Stimulated activated CD4-positive, alpha-beta T cell treated with anti-CD3 and anti-CD28 coated beads, Interleukin-12 subunit alpha, Interleukin-12 subunit beta, amount 100 ng/mL, for 24 hours (primary cell): ENCODE results near the gene PRODH2.

Experiments
- DNase-seq, 2 experiments: peaks; one replicate each; pipeline ENCODE4 v3.0.0-alpha.2; 2020; ENCODE audit warnings: low read depth in 2 of 2

PRODH2 gene, protein sequence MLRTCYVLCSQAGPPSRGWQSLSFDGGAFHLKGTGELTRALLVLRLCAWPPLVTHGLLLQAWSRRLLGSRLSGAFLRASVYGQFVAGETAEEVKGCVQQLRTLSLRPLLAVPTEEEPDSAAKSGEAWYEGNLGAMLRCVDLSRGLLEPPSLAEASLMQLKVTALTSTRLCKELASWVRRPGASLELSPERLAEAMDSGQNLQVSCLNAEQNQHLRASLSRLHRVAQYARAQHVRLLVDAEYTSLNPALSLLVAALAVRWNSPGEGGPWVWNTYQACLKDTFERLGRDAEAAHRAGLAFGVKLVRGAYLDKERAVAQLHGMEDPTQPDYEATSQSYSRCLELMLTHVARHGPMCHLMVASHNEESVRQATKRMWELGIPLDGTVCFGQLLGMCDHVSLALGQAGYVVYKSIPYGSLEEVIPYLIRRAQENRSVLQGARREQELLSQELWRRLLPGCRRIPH

DNA sequence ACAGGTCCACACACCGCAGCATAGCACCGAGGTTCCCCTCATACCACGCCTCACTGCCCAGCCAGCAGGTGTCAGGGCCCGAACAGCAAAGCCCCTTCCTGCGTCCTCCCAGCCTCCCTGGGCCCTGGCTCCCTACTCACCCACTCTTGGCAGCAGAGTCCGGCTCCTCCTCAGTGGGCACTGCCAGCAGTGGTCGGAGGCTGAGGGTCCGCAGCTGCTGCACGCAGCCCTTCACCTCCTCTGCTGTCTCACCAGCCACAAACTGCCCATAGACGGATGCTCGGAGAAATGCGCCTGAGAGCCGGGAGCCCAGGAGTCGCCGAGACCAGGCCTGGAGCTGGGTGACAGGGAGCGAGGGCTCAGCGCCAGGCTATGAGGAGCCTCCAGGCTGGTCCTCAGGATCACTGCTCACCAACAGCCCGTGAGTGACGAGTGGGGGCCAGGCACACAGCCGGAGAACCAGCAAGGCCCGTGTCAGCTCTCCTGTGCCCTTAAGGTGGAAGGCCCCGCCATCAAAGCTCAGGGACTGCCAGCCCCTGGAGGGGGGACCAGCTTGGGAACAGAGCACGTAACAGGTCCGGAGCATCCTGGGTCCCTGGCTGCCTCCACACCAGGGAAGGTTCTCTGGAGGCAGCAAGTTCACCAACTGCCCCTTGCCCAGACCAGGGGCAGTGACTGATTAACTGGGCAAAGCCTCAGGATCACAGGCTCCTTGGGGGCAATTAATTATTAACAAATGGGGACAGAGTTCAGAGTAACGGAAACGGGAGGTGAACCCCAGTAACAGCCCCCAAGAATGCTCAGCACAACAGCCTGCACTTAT lies at the start of gene PRODH2:
PRODH2 (minus strand) TSS at position 626 of the 823 bp plus-strand sequence; CDS start at position 586, 40 bp downstream.
- DNase-seq = no peak

DNA sequence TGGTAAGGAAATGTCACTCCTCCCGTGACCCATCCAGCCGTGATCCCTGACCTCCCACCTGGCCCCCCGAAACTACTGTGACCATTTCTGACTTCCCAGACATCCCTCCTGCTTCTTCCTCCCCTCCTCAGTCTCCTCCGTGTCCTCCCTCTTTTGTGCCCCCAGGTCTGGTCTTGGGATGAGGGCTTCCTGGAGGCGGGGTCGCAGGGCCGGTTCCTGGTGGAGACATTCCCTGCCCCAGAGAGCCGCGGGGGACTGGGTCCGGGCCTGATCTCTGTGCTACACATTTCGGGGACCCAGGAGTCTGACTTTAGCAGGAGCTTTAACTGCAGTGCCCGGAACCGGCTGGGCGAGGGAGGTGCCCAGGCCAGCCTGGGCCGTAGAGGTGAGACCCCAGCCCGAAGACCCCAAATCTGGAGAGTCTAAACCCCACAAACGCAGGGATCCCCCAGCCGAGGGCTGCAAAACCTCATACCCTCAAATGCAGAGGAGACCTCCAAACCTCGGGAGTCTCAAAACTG lies 49.1 kb upstream of the PRODH2 start:
- no peak for DNase-seq

DNA sequence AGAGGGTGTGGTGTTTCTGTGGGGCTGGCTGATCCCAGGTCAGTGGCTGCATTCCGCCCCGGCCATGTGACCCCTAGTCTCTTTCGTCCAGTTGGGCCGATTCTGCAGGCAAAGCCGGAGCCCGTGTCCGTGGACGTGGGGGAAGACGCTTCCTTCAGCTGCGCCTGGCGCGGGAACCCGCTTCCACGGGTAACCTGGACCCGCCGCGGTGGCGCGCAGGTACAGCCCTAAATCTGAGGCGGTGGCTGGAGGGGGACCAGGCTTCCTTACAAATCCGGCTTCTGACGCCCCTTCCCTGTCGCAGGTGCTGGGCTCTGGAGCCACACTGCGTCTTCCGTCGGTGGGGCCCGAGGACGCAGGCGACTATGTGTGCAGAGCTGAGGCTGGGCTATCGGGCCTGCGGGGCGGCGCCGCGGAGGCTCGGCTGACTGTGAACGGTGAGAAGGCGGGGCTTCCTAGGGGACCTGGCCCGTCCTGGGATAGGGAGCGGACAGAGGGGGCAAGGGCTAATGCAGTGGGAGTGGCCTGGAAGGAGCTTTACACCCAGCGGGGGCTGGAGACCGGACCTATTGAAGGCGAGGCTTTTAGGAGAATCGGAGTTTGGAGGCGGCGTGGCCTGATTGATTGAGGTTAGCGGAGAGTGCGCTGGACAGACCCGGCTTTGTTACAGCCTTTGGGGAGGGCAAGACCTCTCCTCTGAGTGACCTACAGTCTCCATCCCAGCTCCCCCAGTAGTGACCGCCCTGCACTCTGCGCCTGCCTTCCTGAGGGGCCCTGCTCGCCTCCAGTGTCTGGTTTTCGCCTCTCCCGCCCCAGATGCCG lies 48.4 kb upstream of the PRODH2 start:
- DNase-seq = no peak

DNA sequence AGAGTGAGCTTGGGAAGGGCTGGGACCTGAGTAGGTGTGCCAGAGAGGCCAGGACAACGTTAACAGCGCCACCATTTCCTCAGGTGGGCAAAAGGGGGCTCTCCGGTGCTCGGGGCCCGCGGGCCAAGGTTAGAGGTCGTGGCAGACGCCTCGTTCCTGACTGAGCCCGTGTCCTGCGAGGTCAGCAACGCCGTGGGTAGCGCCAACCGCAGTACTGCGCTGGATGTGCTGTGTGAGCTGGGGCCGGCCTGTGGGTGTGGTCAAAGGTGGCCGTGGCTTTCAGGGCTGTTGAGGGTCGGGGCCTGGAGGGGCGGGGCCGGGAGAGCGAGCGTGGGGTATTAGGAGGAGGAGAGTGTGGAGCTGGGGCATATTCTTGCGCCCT lies 47.8 kb upstream of the PRODH2 start:
- DNase-seq = no peak

DNA sequence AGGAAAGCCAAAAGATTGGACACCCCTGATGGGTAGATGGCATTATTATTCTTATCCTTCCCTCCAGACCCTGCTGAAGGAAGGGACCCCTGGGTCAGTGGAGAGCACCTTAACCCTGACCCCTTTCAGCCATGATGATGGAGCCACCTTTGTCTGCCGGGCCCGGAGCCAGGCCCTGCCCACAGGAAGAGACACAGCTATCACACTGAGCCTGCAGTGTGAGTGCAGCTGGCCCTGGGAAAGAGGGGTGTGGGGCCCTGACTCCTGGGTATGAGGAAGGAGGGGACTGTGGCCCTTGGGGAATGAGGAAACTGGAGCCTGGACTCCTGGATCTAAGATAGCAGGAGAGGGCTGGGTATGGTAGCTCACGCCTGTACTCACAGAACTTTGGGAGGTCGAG lies 46.8 kb upstream of the PRODH2 start:
- DNase-seq = no peak

DNA sequence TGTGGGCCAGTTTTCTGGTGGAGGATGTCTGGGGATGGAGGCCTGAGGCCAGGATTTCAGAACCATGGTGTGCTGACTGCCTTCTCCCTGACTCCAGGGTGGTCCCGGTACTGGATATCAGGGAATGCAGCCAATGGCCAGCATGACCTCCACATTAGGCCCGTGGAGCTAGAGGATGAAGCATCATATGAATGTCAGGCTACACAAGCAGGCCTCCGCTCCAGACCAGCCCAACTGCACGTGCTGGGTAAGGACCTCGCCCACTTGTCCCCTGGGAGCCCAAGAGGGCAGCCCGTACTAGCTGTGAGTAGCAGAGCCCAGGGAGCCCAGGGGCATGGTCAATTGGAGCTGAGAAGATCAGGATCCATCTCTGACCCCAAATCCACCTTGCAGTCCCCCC lies 45.7 kb upstream of the PRODH2 start:
- no peak for DNase-seq

DNA sequence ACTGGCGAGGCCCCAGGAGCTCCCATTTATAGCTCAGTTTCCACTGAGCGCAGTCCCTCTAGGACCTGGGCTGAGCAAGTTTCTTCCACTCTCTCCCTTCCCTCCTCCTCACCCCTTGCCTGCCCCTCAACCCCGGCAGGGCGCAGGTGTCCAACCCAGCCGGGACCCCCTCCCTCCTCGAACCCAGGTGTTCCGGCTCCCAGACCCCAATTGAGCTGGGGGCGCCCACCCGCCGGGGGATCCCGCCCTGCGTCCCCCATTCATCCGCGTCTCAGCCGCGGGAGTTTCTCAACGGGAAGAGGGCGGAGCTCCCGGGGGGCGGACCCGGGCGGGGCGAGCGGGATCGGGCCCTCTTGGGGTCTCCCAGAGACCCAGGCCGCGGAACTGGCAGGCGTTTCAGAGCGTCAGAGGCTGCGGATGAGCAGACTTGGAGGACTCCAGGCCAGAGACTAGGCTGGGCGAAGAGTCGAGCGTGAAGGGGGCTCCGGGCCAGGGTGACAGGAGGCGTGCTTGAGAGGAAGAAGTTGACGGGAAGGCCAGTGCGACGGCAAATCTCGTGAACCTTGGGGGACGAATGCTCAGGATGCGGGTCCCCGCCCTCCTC lies 44.0 kb upstream of the PRODH2 start, which contains the start of gene KIRREL2:
KIRREL2 (plus strand) TSS at position 366 of the 604 bp plus-strand sequence; CDS start at position 575, 209 bp downstream.
- DNase-seq = no peak

DNA sequence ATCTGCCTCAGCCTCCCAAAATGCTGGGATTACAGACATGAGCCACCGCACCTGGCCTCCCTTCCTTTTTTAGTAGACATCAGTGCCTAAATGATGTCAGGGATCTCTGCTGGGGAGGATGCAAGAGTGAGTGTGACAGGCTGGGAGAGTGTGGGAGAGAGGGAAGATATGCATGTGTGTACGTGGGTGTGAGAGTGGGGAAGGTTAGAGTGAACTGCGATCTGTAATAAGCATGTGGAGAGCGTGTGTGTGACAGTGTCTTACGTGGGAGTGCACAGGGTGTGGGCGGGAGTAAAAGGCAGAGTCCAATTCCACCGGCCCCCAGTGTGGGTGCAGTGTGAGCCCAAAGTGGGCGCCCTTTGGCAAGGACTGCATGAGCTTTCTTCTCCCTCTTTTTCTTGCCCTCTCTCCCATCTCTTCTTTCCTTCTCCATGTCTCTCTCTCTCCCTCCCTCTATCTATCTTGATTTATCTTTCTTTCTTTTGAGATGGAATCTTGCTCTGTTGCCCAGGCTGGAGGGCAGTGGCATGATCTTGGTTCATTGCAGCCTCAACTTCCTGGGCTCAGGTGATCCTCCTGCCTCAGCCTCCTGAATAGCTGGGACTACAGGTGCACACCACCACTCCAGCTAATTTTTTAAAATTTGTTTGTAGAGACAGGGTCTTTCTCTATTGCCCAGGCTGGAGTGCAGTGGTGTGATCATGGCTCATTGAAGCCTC lies 40.6 kb upstream of the PRODH2 start:
- no peak for DNase-seq

DNA sequence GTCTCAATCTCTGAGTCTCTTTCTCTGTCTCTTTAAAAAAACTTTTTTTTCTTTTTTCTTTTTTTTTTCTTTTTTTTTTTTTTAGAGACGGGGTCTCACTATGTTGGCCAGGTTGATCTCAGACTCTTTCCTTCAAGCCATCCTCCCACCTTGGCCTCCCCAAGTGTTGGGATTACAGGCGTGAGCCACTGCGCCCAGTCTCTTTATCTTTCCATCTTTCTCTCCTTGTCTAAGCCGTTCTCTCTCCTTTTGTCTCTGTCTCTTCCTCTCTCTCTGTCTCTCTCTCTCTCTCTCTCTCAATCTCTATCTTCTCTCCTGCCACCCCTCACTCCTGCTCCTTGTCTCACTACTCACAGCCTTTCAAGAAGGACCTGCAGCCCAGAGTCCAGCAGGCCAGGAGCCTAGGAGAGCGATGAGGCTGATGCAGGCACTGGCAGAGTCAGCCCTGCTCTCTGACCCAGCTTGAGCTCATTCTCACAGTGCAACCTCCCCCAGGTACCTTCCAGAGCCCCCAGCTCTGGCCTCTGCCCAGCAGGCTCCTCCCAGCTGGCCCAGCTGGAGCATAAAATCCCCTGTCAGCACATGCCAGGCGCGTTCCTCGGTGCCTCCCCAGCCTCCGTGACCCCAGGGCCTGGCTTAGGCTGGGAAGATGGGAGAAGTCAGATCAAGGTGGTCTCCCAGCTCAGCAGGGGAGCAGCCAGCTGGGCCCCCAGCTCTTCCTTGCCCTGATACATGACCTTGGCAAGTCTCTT lies 39.6 kb upstream of the PRODH2 start, which contains the start of gene NPHS1:
NPHS1 (minus strand) TSS at position 476 of the 752 bp plus-strand sequence. CDS start 667 bp downstream, outside the sequence.
- DNase-seq = no peak

DNA sequence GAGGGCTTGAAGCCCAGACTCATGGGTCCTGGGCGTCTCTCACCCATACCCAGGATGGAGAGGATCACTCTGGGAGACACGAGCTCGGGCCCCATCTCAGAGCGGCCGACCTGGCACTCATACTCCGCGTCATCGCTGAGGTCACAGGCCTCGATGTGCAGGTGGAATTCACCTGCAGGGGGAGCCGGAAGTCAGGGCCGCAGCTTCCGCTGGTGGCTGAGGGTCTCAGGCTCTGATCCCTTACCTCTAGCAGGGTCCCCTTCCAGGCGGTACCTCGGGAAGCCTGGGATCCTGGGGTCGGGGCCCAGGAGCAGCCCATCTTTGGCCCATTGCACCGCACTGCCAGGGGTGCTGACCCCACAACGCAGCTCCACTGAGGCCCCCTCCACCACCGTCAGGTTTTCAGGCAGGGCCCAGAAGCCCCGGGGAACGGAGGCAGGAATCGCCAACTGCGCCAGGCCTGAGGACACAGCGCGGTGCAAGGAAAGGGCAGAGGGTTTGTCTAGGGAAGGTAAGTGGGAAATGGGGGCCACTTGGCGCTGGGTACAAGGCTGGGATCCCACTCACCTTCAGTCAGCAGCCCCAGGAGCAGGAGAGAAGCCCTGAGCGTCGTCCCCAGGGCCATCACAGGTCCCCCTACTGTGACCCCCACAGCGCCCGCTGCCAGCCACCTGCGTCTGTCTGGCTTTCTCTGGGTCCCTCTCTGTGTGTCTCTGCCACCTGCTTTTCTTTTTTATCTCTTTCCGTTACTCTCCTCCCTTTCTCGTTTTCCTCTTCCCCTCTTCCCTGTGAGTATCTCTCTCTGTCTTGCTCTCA lies 38.8 kb upstream of the PRODH2 start:
- no peak for DNase-seq

DNA sequence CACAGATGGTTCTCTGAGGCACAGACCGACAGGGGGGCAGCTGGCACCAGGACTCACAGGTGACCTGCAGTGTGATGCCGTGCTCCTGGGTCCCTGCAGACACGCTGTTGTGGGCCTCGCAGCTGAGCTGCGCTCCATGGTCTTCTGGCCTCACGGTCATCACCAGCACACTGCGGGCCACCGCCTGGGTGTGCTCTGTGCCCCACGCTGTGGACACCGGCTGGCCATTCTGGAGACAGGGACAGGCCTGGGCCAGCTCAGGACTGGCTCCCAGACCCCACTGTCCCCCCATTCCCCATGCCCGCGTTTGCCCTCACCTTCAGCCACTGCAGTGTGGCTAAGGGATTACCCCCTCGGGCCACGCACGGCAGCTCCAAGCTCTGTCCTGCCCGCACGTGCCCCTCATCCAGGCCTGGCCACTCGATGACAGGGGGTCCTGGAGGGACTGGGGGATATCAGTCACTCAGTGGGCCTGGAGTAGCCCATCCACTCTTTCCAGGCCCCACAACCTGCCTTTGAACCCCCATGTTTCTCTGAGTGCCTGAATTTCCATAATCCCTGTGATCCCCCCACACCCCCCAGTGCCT lies 36.4 kb upstream of the PRODH2 start:
- no peak for DNase-seq

DNA sequence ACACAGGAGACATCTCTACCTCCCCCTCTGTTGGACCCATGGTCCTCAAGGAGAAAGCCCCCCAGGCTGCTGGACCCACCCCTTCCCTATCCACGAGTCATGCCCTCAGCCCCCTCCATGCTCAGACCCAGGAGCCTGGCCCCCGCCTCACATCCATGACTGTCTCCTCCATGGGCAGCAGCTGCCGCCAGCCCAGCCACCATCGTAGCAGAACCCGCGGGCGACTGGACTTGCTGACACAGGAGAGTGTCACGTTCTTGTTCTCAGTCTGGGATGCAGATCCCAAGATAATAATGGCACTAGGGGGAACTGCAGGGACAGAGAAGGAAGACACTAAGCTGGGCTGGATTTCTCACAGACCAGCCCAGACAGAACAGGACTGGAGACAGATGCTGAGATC lies 35.8 kb upstream of the PRODH2 start:
- DNase-seq = no peak

DNA sequence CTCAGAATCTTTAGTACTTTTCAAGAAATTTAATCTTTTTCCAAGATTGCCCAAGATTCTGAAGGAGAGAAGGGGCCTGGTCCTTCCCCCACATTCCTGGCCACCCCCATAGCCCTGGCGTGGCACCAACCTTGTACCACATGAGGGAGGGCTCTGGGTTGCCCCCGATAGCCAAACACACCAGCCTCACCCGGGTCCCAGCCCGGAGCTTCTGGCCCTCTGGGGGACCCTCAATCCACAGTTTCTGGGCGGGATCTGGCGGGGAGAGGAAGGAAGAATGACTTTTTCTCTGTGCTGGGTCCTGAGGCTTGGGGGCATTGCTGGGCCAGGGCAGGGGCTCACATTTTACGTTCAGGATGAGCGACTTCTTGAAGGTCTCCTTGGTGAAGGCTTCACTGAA lies 35.3 kb upstream of the PRODH2 start:
- no peak for DNase-seq

DNA sequence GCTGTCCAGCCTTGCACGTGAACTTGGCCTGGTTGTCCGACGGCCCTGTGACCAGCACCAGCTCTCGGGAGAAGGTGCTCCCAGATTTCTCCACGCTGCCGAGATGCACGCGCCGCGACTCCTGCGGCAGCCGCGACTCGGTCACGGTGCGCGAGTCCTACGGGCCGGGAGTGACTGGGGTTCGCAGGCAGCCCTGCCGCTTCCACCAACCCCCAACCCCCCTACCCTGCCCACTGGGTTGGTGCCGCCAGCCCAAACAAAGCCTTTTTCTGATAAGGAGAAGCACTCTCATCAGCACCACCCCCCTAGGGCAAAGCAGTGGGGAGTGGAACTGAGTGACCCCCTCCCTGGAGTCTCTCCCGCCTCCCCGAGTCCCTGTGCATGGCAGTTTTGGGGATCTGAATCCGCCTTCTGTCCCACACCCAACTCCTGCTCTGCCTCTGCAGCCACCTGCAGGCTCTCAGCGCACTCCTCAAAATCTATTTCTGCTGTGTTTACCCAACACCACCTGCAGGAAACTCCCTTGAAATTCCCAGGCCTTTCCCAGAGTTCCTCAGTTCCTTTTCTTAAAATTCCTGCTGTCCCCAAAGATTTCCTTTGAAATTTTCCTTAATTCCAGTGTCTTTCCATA lies 33.5 kb upstream of the PRODH2 start:
- no peak for DNase-seq

DNA sequence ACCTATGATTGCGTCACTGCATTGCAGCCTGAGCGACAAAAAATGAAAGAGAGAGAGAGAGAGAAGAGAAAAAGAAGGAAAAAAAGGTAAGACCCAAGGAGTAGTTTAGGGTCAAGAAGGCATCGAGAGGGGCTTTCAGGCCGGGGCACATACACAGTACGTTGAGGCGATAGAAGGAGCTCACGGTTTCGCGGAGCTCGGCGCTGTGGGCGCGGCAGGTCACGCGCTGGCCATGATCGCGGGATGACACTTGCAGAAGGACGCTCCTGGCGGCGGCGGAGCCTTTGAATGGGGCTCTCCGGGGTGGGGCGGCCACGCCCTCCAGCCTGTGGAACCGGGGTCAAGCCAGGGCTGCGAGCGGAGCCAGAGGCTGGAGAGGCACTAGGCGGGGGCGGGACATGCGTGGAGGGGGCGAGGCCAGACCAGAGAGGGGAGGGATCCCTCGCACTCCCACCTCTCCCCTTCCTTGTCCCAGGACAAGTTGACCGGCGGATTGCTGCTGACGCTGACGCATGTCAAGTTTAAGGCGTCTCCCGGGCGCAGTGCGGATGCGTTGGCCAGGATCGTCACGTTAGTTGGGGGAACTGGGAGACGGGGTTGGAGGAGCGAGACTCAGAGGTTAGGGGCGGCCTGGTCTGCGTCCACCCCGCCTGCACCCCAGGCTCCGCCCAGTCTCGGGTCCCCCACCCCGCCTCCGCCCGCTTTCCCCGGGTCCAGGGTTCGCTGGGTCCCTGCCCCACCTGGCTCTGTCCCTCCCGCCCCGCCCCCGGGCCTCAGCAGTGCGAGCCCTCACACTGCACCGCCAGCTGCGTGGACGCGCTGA lies 32.8 kb upstream of the PRODH2 start:
- DNase-seq = no peak

DNA sequence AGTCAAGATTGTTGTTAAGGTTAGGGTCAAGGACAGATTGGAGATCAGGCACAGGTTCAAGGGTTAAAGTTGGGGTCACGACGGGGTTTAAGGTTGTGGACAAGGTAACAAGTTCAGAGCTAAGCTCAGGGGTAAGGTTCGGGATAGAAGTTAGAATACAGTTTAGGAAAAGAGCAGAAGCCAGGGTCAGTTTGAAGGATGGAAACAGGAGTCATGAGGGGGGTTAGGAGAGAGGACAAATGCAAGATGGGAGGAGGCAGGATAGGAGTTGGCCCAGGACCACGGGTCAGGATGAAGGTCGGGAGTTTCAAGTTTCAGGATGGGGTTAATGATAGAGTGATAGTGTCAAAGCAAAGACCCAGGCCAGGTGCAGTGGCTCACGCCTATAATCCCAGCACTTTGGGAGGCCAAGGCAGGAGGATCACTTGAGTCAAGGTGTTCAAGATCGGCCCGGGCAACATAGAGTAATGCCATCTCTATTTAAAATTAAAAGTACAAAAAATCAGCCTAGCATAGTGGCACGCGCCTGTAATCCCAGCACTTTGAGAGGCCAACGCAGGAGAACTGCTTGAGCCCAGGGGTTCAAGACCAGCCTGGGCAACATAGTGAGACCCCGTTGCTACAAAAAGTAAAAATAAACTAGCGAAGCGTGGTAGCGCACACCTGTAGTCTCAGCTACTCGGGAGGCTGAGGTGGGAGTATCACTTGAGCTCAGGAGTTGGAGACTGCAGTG lies 32.0 kb upstream of the PRODH2 start:
- no peak for DNase-seq
